WTC11 (cell line): ENCODE measurements around the gene TJP3. TPM values are rescaled to one million over a fixed set of nuclear protein-coding genes. Genes with fewer than 3 reads are reported as not detected.

Source experiments
- ATAC-seq: fragments of 200-7000 bp; cut with Tn5 transposase; 2 replicates; pipeline ENCODE4 v1.10.0; 2021; ENCODE audit warnings: mild to moderate bottlenecking, moderate library complexity
- CTCF ChIA-PET: fragments of 300-600 bp; sonication (Branson Sonifier 250); formaldehyde crosslinking; loops from one replicate; lab custom pipeline; 2021; ENCODE audit warnings: antibody characterized with exemption; lab: Charles Lee
- POLR2A ChIA-PET: fragments of 350-600 bp; sonication (Branson Sonifier 250); formaldehyde crosslinking; loops from one replicate; lab custom pipeline; 2021; ENCODE audit warnings: antibody characterized with exemption; lab: Charles Lee
- DNase-seq: peaks from one replicate; pipeline ENCODE4 v3.0.0; 2021; ENCODE audit warnings: low spot score
- H3K27ac Mint-ChIP-seq: 2 replicates; pipeline ENCODE4 v1.8.0; 2021; ENCODE audit warnings: mixed read lengths
- H3K27me3 Mint-ChIP-seq: 2 replicates; pipeline ENCODE4 v1.8.0; 2021; ENCODE audit warnings: low read depth, mild to moderate bottlenecking, moderate library complexity, mixed read lengths
- H3K36me3 Mint-ChIP-seq: 2 replicates; pipeline ENCODE4 v1.8.0; 2021; ENCODE audit warnings: mixed read lengths
- H3K4me1 Mint-ChIP-seq: 2 replicates; pipeline ENCODE4 v1.8.0; 2022; ENCODE audit warnings: mixed read lengths
- H3K4me3 Mint-ChIP-seq: 2 replicates; pipeline ENCODE4 v1.8.0; 2021; ENCODE audit warnings: mild to moderate bottlenecking, moderate library complexity, mixed read lengths
- H3K9me3 Mint-ChIP-seq: 2 replicates; pipeline ENCODE4 v1.8.0; 2021; ENCODE audit warnings: mixed read lengths
- CBFB ChIP-seq: sonication (generic); formaldehyde crosslinking; IDR thresholded peaks from 2 replicates; pipeline ENCODE4 v1.8.1; 2022; ENCODE audit warnings: mild to moderate bottlenecking, low read depth, missing genetic modification reagents
- ELF4 ChIP-seq: sonication (generic); formaldehyde crosslinking; IDR thresholded peaks from 2 replicates; pipeline ENCODE4 v1.8.1; 2022; ENCODE audit warnings: low read depth, mild to moderate bottlenecking, moderate library complexity, missing genetic modification reagents
- ESRRA ChIP-seq: sonication (generic); formaldehyde crosslinking; IDR thresholded peaks from 2 replicates; pipeline ENCODE4 v1.8.1; 2022; ENCODE audit warnings: mild to moderate bottlenecking, missing genetic modification reagents, borderline replicate concordance
- FOXP1 ChIP-seq: sonication (generic); formaldehyde crosslinking; IDR thresholded peaks from 2 replicates; pipeline ENCODE4 v1.8.0; 2022; ENCODE audit warnings: missing genetic modification reagents, mild to moderate bottlenecking, moderate library complexity, borderline replicate concordance
- PRRX2 ChIP-seq: fragments of 250-450 bp; sonication (Bioruptor Pico); IDR thresholded peaks from 2 replicates; pipeline ENCODE4 v1.8.0; 2021; ENCODE audit warnings: mild to moderate bottlenecking
- RELA ChIP-seq: sonication (generic); formaldehyde crosslinking; IDR thresholded peaks from 2 replicates; pipeline ENCODE4 v1.8.1; 2022; ENCODE audit warnings: missing genetic modification reagents, mild to moderate bottlenecking, borderline replicate concordance
- ZNF396 ChIP-seq: fragments of 250-450 bp; sonication (Bioruptor Pico); IDR thresholded peaks from 2 replicates; pipeline ENCODE4 v1.8.0; 2021; ENCODE audit warnings: mild to moderate bottlenecking, moderate library complexity, borderline replicate concordance
- total RNA-seq: library from RNA; stranded (reverse); gene quantifications from 3 replicates; pipeline ENCODE4 v1.2.3, GENCODE V29; 2021
- TF ChIP-seq, protein P1 (sequence below): sonication (generic); formaldehyde crosslinking; IDR thresholded peaks from 2 replicates; pipeline ENCODE4 v1.8.0; 2023; ENCODE audit warnings: missing genetic modification reagents, mild to moderate bottlenecking, borderline replicate concordance
- TF ChIP-seq, protein P2 (sequence below): fragments of 250-450 bp; sonication (Bioruptor Pico); IDR thresholded peaks from 2 replicates; pipeline ENCODE4 v1.9.0; 2021; ENCODE audit warnings: mild to moderate bottlenecking
- TF ChIP-seq, protein P3 (sequence below): sonication (generic); formaldehyde crosslinking; IDR thresholded peaks from 2 replicates; pipeline ENCODE4 v1.8.0; 2022; ENCODE audit warnings: mild to moderate bottlenecking, missing genetic modification reagents

The TJP3 gene
- total RNA-seq, 1 experiment from 2014 or later, result 36.2 TPM

GRCh38 chr19:3778104-3778867 is 70.1 kb downstream of the TJP3 start:
- ChIA-PET CTCF (no interaction called here), POLR2A (no interaction called here)
- Mint-ChIP-seq H3K36me3 (peaks cover 21% of the 10 kb centered on the region), H3K4me1 (no peaks in the 10 kb centered on the region), H3K27ac (no peak overlapping the region), H3K9me3 (peaks cover 18% of the 10 kb centered on the region), H3K27me3 (no peaks in the 10 kb centered on the region; the same call in 1 of the 2 replicates), H3K4me3 (no peak overlapping the region)
- no peak for DNase-seq
- ATAC-seq, result no peak
- TF ChIP-seq FOXP1 (CRISPR knock-in tag) (no peak), ESRRA (no peak), CBFB (CRISPR knock-in tag) (no peak), ELF4 (no peak), ZNF396 (CRISPR knock-in tag) (no peak)
- TF ChIP-seq, protein P1, sequence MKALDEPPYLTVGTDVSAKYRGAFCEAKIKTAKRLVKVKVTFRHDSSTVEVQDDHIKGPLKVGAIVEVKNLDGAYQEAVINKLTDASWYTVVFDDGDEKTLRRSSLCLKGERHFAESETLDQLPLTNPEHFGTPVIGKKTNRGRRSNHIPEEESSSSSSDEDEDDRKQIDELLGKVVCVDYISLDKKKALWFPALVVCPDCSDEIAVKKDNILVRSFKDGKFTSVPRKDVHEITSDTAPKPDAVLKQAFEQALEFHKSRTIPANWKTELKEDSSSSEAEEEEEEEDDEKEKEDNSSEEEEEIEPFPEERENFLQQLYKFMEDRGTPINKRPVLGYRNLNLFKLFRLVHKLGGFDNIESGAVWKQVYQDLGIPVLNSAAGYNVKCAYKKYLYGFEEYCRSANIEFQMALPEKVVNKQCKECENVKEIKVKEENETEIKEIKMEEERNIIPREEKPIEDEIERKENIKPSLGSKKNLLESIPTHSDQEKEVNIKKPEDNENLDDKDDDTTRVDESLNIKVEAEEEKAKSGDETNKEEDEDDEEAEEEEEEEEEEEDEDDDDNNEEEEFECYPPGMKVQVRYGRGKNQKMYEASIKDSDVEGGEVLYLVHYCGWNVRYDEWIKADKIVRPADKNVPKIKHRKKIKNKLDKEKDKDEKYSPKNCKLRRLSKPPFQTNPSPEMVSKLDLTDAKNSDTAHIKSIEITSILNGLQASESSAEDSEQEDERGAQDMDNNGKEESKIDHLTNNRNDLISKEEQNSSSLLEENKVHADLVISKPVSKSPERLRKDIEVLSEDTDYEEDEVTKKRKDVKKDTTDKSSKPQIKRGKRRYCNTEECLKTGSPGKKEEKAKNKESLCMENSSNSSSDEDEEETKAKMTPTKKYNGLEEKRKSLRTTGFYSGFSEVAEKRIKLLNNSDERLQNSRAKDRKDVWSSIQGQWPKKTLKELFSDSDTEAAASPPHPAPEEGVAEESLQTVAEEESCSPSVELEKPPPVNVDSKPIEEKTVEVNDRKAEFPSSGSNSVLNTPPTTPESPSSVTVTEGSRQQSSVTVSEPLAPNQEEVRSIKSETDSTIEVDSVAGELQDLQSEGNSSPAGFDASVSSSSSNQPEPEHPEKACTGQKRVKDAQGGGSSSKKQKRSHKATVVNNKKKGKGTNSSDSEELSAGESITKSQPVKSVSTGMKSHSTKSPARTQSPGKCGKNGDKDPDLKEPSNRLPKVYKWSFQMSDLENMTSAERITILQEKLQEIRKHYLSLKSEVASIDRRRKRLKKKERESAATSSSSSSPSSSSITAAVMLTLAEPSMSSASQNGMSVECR (CRISPR knock-in tag), result no peak
- TF ChIP-seq, protein P2, sequence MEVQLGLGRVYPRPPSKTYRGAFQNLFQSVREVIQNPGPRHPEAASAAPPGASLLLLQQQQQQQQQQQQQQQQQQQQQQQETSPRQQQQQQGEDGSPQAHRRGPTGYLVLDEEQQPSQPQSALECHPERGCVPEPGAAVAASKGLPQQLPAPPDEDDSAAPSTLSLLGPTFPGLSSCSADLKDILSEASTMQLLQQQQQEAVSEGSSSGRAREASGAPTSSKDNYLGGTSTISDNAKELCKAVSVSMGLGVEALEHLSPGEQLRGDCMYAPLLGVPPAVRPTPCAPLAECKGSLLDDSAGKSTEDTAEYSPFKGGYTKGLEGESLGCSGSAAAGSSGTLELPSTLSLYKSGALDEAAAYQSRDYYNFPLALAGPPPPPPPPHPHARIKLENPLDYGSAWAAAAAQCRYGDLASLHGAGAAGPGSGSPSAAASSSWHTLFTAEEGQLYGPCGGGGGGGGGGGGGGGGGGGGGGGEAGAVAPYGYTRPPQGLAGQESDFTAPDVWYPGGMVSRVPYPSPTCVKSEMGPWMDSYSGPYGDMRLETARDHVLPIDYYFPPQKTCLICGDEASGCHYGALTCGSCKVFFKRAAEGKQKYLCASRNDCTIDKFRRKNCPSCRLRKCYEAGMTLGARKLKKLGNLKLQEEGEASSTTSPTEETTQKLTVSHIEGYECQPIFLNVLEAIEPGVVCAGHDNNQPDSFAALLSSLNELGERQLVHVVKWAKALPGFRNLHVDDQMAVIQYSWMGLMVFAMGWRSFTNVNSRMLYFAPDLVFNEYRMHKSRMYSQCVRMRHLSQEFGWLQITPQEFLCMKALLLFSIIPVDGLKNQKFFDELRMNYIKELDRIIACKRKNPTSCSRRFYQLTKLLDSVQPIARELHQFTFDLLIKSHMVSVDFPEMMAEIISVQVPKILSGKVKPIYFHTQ, result no peak

GRCh38 chr19:3778899-3779723 is 70.9 kb downstream of the TJP3 start:
- no peak overlapping the region for H3K4me3 Mint-ChIP-seq
- H3K4me1 Mint-ChIP-seq, result no peaks in the 10 kb centered on the region
- POLR2A ChIA-PET, result interaction anchor here (0.5 kb wide), 1 partner anchor 328 kb away, joined by 3 read pairs; no protein-coding TSS in a partner anchor
- DNase-seq, result no peak
- CTCF ChIA-PET, result interaction anchor here (0.5 kb wide), 1 partner anchor 15 kb away, joined by 3 read pairs; no protein-coding TSS in a partner anchor
- H3K27me3 Mint-ChIP-seq, result peaks cover 2% of the 10 kb centered on the region
- H3K36me3 Mint-ChIP-seq, result peaks cover 21% of the 10 kb centered on the region
- H3K27ac Mint-ChIP-seq, result no peak overlapping the region
- peaks cover 18% of the 10 kb centered on the region for H3K9me3 Mint-ChIP-seq
- no peak for ATAC-seq
- no peak for TF ChIP-seq RELA (CRISPR knock-in tag)
- TF ChIP-seq PRRX2 (CRISPR knock-in tag), result no peak
- TF ChIP-seq, protein P3, sequence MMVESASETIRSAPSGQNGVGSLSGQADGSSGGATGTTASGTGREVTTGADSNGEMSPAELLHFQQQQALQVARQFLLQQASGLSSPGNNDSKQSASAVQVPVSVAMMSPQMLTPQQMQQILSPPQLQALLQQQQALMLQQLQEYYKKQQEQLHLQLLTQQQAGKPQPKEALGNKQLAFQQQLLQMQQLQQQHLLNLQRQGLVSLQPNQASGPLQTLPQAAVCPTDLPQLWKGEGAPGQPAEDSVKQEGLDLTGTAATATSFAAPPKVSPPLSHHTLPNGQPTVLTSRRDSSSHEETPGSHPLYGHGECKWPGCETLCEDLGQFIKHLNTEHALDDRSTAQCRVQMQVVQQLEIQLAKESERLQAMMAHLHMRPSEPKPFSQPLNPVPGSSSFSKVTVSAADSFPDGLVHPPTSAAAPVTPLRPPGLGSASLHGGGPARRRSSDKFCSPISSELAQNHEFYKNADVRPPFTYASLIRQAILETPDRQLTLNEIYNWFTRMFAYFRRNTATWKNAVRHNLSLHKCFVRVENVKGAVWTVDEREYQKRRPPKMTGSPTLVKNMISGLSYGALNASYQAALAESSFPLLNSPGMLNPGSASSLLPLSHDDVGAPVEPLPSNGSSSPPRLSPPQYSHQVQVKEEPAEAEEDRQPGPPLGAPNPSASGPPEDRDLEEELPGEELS (CRISPR knock-in tag), result no peak
